Liver (tissue), 3 donors: ENCODE measurements around the gene GGT6.

Source experiments
- EGR1 ChIP-seq, 2 donors: IDR thresholded peaks; 2 replicates each; pipeline ENCODE4 v1.6.1; 2016 to 2018; ENCODE audit warnings: antibody characterized with exemption in 2 of 2, low read depth in 2 of 2
- FOXA2 ChIP-seq: IDR thresholded peaks from 2 replicates; pipeline ENCODE4 v1.6.1; 2016; ENCODE audit warnings: antibody characterized with exemption
- HNF4A ChIP-seq, 2 donors: conservative IDR thresholded peaks; 2 replicates each; pipeline ENCODE4 v1.6.1; 2016; ENCODE audit warnings: antibody characterized with exemption in 2 of 2, mild to moderate bottlenecking in 2 of 2
- HNF4G ChIP-seq: IDR thresholded peaks from 2 replicates; pipeline ENCODE4 v1.6.1; 2016; ENCODE audit warnings: antibody characterized with exemption
- RAD21 ChIP-seq, 2 donors: IDR thresholded peaks; 2 replicates each; pipeline ENCODE4 v1.6.1; 2016; ENCODE audit warnings: antibody characterized with exemption in 2 of 2, mild to moderate bottlenecking in 2 of 2
- SP1 ChIP-seq: IDR thresholded peaks from 2 replicates; pipeline ENCODE4 v1.6.1; 2018; ENCODE audit warnings: antibody characterized with exemption, mild to moderate bottlenecking
- TAF1 ChIP-seq: conservative IDR thresholded peaks from 2 replicates; pipeline ENCODE4 v1.6.1; 2016; ENCODE audit warnings: antibody characterized with exemption, mild to moderate bottlenecking
- TF ChIP-seq, protein P1 (sequence below): fragments of 150-350 bp; IDR thresholded peaks from 2 replicates; pipeline ENCODE4 v1.5.1; 2017; ENCODE audit warnings: improper control_type of control experiment, low read depth, low read length; ENCODE audit not compliant: missing input control
- TF ChIP-seq, protein P2 (sequence below): IDR thresholded peaks from 2 replicates; pipeline ENCODE4 v1.6.1; 2016; ENCODE audit warnings: antibody characterized with exemption, mild to moderate bottlenecking
- TF ChIP-seq, protein P3 (sequence below): IDR thresholded peaks from 2 replicates; pipeline ENCODE4 v1.6.1; 2016; ENCODE audit warnings: antibody characterized with exemption
- TF ChIP-seq, protein P4 (sequence below): IDR thresholded peaks from 2 replicates; pipeline ENCODE4 v1.6.1; 2016; ENCODE audit warnings: antibody characterized with exemption
- donor health status: healthy.
- donor health status: healthy.

DNA sequence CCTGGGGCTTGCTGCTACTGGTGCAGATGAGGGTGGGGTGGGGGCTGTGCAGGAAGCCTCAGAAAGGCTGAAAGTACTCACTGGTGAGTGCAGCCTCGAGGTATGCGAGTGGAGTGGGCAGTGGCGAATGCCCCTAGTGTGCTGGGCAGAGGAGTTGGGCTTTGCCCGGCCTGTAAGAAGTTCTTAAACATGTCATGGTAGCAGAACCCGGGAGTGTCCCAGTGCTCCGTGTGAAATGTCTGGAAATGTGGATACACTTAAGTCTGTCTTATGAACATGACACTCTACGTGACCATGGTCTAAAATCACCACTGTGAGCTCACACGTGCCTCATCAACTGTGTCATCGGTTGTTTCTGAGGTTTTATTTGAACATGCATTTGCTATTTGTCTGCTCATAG, 25.7 kb upstream of the GGT6 start:
- TF ChIP-seq, protein P1, sequence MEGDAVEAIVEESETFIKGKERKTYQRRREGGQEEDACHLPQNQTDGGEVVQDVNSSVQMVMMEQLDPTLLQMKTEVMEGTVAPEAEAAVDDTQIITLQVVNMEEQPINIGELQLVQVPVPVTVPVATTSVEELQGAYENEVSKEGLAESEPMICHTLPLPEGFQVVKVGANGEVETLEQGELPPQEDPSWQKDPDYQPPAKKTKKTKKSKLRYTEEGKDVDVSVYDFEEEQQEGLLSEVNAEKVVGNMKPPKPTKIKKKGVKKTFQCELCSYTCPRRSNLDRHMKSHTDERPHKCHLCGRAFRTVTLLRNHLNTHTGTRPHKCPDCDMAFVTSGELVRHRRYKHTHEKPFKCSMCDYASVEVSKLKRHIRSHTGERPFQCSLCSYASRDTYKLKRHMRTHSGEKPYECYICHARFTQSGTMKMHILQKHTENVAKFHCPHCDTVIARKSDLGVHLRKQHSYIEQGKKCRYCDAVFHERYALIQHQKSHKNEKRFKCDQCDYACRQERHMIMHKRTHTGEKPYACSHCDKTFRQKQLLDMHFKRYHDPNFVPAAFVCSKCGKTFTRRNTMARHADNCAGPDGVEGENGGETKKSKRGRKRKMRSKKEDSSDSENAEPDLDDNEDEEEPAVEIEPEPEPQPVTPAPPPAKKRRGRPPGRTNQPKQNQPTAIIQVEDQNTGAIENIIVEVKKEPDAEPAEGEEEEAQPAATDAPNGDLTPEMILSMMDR = no peak
- TF ChIP-seq EGR1 (IDR thresholded peaks at IDR 0.05; ENCODE audit: low read depth in 2 of 2) (no peak), TAF1 (no peak), SP1 (no peak), FOXA2 (no peak), RAD21 (IDR thresholded peaks at IDR 0.05) (no peak), HNF4G (no peak), HNF4A (conservative IDR thresholded peaks at IDR 0.05) (no peak)
- TF ChIP-seq, protein P2, sequence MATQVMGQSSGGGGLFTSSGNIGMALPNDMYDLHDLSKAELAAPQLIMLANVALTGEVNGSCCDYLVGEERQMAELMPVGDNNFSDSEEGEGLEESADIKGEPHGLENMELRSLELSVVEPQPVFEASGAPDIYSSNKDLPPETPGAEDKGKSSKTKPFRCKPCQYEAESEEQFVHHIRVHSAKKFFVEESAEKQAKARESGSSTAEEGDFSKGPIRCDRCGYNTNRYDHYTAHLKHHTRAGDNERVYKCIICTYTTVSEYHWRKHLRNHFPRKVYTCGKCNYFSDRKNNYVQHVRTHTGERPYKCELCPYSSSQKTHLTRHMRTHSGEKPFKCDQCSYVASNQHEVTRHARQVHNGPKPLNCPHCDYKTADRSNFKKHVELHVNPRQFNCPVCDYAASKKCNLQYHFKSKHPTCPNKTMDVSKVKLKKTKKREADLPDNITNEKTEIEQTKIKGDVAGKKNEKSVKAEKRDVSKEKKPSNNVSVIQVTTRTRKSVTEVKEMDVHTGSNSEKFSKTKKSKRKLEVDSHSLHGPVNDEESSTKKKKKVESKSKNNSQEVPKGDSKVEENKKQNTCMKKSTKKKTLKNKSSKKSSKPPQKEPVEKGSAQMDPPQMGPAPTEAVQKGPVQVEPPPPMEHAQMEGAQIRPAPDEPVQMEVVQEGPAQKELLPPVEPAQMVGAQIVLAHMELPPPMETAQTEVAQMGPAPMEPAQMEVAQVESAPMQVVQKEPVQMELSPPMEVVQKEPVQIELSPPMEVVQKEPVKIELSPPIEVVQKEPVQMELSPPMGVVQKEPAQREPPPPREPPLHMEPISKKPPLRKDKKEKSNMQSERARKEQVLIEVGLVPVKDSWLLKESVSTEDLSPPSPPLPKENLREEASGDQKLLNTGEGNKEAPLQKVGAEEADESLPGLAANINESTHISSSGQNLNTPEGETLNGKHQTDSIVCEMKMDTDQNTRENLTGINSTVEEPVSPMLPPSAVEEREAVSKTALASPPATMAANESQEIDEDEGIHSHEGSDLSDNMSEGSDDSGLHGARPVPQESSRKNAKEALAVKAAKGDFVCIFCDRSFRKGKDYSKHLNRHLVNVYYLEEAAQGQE = no peak
- TF ChIP-seq, protein P3, sequence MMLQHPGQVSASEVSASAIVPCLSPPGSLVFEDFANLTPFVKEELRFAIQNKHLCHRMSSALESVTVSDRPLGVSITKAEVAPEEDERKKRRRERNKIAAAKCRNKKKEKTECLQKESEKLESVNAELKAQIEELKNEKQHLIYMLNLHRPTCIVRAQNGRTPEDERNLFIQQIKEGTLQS = no peak
- TF ChIP-seq, protein P4, sequence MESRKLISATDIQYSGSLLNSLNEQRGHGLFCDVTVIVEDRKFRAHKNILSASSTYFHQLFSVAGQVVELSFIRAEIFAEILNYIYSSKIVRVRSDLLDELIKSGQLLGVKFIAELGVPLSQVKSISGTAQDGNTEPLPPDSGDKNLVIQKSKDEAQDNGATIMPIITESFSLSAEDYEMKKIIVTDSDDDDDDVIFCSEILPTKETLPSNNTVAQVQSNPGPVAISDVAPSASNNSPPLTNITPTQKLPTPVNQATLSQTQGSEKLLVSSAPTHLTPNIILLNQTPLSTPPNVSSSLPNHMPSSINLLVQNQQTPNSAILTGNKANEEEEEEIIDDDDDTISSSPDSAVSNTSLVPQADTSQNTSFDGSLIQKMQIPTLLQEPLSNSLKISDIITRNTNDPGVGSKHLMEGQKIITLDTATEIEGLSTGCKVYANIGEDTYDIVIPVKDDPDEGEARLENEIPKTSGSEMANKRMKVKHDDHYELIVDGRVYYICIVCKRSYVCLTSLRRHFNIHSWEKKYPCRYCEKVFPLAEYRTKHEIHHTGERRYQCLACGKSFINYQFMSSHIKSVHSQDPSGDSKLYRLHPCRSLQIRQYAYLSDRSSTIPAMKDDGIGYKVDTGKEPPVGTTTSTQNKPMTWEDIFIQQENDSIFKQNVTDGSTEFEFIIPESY = no peak
